Muscle layer of colon (tissue), 2 donors: ENCODE data around the gene ACOT4.
"Not testable (repeated sequence)": the region's sequence is repeated elsewhere in the genome, so short reads cannot be mapped to it uniquely, and the experiment has no call there.

Experiments
- H3K27ac ChIP-seq: one replicate; pipeline ENCODE4 v1.7.0; 2013; ENCODE audit warnings: low read depth, mild to moderate bottlenecking, low read length, moderate library complexity
- H3K27me3 ChIP-seq, 2 donors: one replicate each; pipeline ENCODE4 v1.7.0; 2013; ENCODE audit warnings: low read length in 2 of 2, mild to moderate bottlenecking in 2 of 2; ENCODE audit not compliant: insufficient read depth in 2 of 2, control insufficient read depth in 1 of 2
- H3K36me3 ChIP-seq: one replicate; pipeline ENCODE4 v1.7.0; 2013; ENCODE audit warnings: mild to moderate bottlenecking, low read length; ENCODE audit not compliant: insufficient read depth
- H3K4me1 ChIP-seq: one replicate; pipeline ENCODE4 v1.7.0; 2013; ENCODE audit warnings: mild to moderate bottlenecking, low read length; ENCODE audit not compliant: insufficient read depth
- H3K4me3 ChIP-seq, 2 donors: one replicate each; pipeline ENCODE4 v1.7.0; 2013; ENCODE audit warnings: low read length in 2 of 2, low read depth in 1 of 2, mild to moderate bottlenecking in 1 of 2, moderate library complexity in 1 of 2
- H3K9ac ChIP-seq: one replicate; pipeline ENCODE4 v1.7.0; 2013; ENCODE audit warnings: low read length
- H3K9me3 ChIP-seq: one replicate; pipeline ENCODE4 v1.7.0; 2013; ENCODE audit warnings: mild to moderate bottlenecking, low read length
- donor health status: abdominal sarcoma.
- donor health status: Adenocarcinoma of cecum.

ACOT4 gene

DNA sequence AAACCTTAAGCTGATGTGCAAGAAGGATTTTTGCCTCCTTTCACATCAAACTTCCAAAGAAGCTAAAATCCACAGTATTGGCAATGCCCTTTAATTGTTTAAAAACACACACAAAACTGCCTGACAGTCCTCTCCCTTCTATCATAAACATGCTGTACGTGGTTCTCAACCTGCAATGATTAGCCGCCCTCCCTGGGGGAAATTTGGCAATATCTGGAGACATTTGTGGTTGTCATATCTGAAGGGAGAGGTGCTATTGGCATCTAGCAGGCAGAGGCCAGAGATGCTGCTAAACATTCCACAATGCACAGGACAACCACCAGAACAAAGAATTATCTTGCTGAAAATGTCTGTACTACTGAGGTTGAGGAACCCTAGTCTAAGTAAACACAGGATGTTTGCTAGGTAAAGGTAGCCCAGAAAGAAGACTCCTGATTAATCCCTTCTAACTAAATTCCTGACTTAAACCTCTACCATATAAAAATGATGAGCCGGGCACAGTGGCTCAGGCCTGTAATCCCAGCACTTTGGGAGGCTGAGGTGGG, 21.8 kb downstream of the ACOT4 start:
- H3K27me3 ChIP-seq, result no peaks in the 10 kb centered on the region
- peak overlapping the region in 1 of 2 donors; percentile 59 for H3K4me3 ChIP-seq
- H3K9ac ChIP-seq, result no peak overlapping the region

DNA sequence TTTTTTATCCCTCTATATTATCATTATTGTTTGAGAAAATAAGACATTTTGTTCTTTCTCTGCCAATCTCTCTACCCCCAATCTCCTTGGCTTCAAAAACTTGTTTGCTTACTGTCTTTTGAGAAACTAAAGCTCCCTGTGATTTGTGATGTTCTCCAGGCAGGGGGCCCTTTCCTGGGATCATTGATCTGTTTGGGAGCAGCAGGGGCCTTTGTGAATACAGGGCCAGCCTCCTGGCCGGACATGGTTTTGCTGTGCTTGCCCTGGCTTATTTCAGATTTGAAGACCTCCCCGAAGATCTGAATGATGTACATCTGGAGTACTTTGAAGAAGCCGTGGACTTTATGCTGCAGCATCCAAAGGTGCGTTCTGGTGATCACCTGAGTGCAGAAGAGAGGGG, 25.2 kb downstream of the ACOT4 start:
- H3K4me3 ChIP-seq, result no peak overlapping the region
- no peak overlapping the region for H3K9ac ChIP-seq
- H3K4me1 ChIP-seq, result peaks cover 5% of the 10 kb centered on the region
- H3K36me3 ChIP-seq, result no peaks in the 10 kb centered on the region
- H3K27ac ChIP-seq, result no peak overlapping the region
- no peaks in the 10 kb centered on the region for H3K9me3 ChIP-seq
- H3K27me3 ChIP-seq, result no peaks in the 10 kb centered on the region

More for the DNA sequence above, 21.8 kb downstream of the ACOT4 start:
- Histone ChIP-seq H3K36me3 (no peaks in the 10 kb centered on the region), H3K9me3 (no peaks in the 10 kb centered on the region), H3K27ac (no peak overlapping the region), H3K4me1 (peaks cover 5% of the 10 kb centered on the region)

DNA sequence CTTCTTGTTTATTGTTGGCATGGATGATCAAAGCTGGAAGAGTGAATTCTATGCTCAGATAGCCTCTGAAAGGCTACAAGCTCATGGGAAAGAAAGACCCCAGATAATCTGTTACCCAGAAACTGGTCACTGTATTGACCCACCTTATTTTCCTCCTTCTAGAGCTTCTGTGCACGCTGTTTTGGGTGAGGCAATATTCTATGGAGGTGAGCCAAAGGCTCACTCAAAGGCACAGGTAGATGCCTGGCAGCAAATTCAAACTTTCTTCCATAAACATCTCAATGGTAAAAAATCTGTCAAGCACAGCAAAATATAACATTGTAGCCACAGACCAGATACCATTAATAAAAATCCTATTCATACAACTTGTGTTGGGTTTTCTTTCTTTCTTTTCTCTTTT, 27.9 kb downstream of the ACOT4 start:
- no peaks in the 10 kb centered on the region for H3K27me3 ChIP-seq
- H3K9ac ChIP-seq, result no peak overlapping the region
- H3K36me3 ChIP-seq, result no peaks in the 10 kb centered on the region
- no peak overlapping the region for H3K4me3 ChIP-seq
- no peaks in the 10 kb centered on the region for H3K9me3 ChIP-seq
- no peak overlapping the region for H3K27ac ChIP-seq
- no peaks in the 10 kb centered on the region for H3K4me1 ChIP-seq

DNA sequence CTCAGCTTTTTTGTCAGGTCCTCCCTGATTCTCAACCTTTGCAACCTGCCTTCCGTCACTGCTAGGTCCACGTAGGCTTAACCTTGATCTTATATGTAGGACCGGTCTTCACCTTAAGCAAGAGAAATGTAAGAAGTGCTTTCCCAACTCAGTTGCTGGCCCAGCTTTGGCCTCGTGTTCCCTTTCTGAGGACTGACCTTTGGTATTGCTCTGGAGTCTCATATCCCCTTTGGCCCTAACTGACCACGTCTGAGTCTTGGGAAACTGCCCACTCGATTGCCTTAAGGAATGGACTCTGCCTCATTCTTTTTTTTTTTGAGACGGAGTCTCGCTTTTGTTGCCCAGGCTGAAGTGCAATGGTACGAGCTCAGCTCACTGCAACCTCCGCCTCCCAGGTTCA, 28.6 kb downstream of the ACOT4 start:
- Histone ChIP-seq H3K27ac (no peak overlapping the region), H3K36me3 (no peaks in the 10 kb centered on the region), H3K9ac (no peak overlapping the region), H3K4me3 (no peak overlapping the region), H3K9me3 (no peaks in the 10 kb centered on the region), H3K27me3 (no peaks in the 10 kb centered on the region), H3K4me1 (no peaks in the 10 kb centered on the region)

DNA sequence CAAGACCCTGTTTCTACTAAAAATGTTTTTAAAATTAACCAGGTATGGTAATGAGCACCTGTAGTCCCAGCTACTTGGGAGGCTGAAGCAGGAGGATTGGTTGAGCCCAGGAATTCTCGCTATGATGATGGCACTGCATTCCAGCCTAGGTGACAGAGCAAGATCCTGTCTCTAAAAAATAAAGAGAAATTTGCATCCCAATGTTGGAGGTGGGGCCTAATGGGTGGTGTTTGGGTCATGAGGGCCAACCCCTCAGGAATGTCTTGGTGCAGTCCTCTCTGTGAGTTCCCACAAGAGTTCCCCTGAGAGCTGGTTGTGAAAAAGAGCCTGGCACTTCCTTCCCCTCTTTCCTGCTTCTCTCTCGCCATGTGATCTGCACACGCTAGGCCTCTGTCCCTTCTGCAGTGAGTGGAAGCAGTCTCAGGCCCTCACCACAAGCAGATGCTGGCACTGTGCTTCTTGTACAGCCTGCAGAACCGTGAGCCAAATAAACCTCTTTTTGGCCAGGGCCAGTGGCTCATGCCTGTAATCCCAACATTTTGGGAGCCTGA, 31.9 kb downstream of the ACOT4 start:
- H3K36me3 ChIP-seq, result no peaks in the 10 kb centered on the region
- no peak overlapping the region for H3K4me3 ChIP-seq
- H3K9ac ChIP-seq, result no peak overlapping the region
- no peaks in the 10 kb centered on the region for H3K27me3 ChIP-seq
- H3K27ac ChIP-seq, result no peak overlapping the region
- no peaks in the 10 kb centered on the region for H3K4me1 ChIP-seq
- H3K9me3 ChIP-seq, result no peaks in the 10 kb centered on the region

DNA sequence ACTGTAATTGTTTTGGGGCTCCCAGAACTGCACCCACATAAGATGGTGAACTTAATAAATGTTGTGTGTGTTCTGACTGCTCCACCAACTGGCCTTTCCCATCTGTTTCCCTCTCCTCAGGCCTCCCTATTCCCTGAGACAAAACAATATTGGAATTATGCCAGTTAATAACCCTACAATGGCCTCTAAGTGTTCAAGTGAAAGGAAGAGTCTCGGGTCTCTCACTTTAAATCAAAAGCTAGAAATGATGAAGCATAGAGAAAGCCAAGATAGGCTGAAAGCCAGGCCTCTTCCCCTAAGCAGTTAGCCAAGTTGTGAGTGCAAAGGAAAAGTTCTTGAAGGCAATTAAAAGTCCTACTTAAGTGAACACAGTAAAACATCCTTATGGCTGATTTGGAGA, 34.0 kb downstream of the ACOT4 start:
- Histone ChIP-seq H3K36me3 (no peaks in the 10 kb centered on the region), H3K9ac (no peak overlapping the region), H3K9me3 (no peaks in the 10 kb centered on the region), H3K27ac (no peak overlapping the region), H3K4me1 (no peaks in the 10 kb centered on the region), H3K4me3 (no peak overlapping the region), H3K27me3 (no peaks in the 10 kb centered on the region)

DNA sequence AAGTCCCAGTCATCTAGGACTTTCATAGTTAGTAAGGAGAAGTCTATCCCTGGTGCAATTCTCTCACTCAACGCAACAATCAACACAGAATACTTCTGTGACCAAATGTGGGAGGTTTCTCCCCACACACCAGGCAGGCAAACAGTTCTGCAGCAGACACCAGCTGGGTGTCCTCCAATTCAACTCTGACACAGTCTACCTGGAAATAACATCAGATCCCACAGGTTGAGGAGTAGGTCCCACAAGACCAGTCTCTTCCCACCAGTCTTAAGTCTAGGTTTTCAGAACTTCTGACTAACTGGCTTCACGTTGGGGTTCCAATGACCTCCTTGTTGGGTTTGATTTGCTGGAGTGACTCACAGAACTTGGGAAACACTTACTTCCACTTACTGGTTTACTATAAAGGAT, 35.5 kb downstream of the ACOT4 start:
- Histone ChIP-seq H3K27me3 (no peaks in the 10 kb centered on the region), H3K9me3 (no peaks in the 10 kb centered on the region), H3K27ac (no peak overlapping the region)

DNA sequence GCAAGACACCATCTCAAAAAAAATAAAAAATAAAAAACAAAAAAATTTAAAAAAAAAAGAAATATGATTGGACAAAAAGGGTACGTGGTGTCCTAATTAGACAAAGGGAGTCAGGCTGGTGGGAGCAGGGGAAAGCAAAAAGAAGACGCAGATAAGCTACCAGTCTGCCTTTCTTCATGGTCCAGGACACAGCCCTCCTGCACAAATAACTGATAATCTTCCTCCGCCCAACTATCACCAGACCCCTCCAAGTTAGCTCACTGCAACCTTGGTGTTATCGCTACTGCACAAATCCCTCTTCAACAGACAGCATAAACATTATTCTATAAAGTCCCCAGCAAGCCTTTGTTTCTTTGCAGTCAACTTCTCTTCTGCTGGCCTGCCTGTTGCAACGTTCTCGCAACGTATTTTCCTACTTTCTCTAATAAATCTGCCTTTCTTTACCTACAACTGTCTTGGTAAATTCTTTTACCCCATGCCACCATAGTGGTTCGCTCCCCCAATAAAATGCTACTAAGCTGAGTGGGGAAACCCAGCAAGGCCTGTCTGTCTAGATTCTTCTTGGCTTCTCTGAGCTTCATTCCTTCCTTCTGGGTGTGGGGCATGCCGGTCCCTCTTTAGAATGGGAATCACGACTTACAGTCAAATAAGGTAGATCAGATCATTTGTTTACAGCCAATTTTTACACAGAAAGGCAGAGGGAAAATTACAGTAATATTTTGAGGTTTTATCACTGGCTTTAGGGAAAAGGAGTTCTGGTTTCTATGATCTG, 38.5 kb downstream of the ACOT4 start:
- no peaks in the 10 kb centered on the region for H3K9me3 ChIP-seq
- H3K4me1 ChIP-seq, result no peaks in the 10 kb centered on the region
- no peaks in the 10 kb centered on the region for H3K36me3 ChIP-seq
- H3K9ac ChIP-seq, result no peak overlapping the region
- H3K4me3 ChIP-seq, result no peak overlapping the region
- no peak overlapping the region for H3K27ac ChIP-seq
- no peaks in the 10 kb centered on the region for H3K27me3 ChIP-seq

More for the DNA sequence above, 35.5 kb downstream of the ACOT4 start:
- Histone ChIP-seq H3K9ac (no peak overlapping the region), H3K4me1 (no peaks in the 10 kb centered on the region), H3K4me3 (no peak overlapping the region), H3K36me3 (no peaks in the 10 kb centered on the region)

DNA sequence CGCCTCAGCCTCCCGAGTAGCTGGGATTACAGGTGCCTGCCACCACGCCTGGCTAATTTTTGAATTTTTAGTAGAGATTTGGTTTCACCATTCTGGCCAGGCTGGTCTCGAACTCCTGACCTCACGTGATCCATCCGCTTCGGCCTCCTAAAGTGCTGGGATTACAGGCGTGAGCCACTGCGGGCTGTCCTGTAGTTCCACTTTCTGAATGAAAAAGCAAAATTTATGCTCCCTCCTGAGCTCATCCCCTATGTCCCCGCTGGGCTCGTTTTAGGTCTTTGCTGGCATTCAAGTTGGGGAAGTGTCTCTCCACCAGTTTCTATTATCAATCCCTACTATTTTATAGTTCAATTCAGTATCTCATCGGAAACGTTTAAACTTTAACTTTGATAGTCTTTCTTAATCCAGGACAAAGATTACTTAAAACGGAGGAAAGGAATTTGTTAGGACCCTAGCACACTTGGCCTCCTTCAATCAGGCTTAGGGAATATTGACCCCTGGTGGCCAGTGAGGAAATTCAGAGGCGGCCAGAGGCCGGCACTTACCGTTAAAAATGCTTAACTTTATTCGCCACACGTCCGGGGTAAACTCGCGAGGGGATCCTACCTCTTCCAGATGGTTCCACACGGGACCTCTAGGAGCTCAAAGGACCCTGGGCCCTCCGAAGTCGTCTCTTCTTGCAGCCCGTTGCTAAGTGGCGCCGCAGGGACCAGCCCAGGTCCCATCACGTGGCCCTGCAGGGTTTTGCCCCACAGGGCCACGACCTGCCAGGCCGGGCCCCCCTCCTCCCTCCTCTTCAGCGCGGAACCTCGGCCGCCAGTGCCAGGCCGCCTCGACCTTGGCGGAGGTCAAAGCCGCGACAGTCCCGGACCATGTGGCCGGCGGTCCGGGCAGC, 41.7 kb downstream of the ACOT4 start:
- peak overlapping the region; percentile 61 for H3K9ac ChIP-seq
- no peaks in the 10 kb centered on the region for H3K27me3 ChIP-seq
- H3K9me3 ChIP-seq, result no peaks in the 10 kb centered on the region
- peak overlapping the region; percentile 47 to 73 for H3K4me3 ChIP-seq
- H3K36me3 ChIP-seq, result no peaks in the 10 kb centered on the region
- no peaks in the 10 kb centered on the region for H3K4me1 ChIP-seq
- H3K27ac ChIP-seq, result peak overlapping the region; percentile 27

DNA sequence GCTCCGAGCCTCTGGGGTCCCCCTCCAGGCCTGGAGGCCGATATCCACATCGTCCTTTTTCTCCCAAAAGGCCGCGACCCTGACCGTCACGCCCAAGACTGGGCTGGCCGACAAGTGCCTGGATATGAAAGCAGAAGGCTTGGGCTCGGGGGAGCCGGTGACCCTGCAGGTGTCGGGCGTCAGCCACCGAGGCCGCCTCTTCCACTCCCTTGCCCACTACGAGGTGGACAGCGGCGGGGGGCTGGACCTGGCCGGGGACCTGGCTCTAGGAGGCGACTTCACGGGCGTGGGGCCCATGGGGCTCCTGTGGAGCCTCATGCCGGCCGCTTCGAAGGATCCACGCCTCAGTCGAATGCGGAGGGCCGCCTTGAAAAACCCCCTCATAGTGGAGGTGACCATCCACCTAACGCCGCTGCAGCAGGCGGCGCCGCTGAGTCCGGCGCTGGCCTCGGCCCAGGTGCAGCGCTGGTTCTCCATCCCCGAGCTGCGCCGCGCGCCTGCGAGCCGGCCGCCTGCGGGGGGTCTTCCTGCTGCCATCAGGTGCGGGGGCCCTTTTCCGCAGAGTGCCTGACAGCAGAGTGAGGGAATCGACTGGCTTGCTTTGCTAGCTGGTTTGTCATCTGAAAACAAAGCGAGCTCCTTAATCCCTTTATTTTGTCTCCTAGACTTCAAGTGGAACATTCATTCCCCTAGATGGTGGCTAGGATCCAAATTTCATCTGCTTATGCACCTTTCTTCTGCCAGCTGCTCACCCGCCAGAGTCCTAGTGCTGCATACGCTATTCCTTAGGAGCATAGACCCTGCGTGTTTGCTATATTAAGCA, 42.5 kb downstream of the ACOT4 start:
- peak overlapping the region; percentile 61 for H3K9ac ChIP-seq
- no peaks in the 10 kb centered on the region for H3K9me3 ChIP-seq
- H3K27me3 ChIP-seq, result no peaks in the 10 kb centered on the region
- H3K4me3 ChIP-seq, result peak overlapping the region; percentile 47 to 73
- H3K4me1 ChIP-seq, result no peaks in the 10 kb centered on the region
- no peaks in the 10 kb centered on the region for H3K36me3 ChIP-seq
- peak overlapping the region; percentile 27 for H3K27ac ChIP-seq

DNA sequence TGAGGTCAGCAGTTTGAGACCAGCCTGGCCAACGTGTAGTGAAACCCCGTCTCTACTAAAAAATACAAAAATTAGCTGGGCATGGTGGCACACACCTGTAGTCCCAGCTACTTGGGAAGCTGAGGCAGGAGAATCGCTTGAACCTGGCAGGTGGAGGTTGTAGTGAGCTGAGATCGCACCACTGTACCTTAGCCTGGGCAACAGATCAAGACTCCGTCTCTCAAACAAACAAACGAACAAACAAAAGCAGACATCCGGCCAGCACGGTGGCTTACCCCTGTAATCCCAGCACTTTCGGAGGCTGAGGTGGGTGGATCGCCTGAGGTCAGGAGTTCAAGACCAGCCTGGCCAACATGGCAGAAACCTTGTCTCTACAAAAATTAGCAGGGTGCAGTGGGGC, 44.7 kb downstream of the ACOT4 start:
- H3K36me3 ChIP-seq, H3K4me3 ChIP-seq, H3K4me1 ChIP-seq, H3K27ac ChIP-seq, H3K27me3 ChIP-seq, H3K9me3 ChIP-seq, H3K9ac ChIP-seq: not testable (repeated sequence)
